Measurements from ENCODE around the gene MIAT.

The MIAT gene

DNA sequence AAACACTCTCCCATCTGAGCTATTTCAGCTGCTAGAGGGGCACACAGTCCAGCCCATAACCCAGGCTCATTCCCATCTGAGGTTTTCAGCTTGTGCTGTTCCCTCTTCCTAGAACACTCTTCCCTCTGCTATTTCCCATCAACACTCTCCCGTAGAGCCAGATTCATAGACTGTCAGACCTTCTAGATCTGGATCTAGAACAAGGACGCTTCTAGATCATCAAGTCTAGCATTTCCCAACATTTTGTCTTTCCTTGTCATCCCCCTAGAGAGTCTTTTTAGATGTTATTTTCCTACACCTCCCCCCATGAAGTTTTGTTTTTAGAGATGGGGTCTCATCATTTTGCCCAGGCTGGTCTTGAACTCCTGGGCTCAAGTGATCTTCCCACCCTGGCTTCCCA, 22.3 kb upstream of the MIAT start:
- H3K9ac ChIP-seq, result no peak overlapping the region
- H3K4me2 ChIP-seq (ENCODE audit: low read length), result no peak overlapping the region
- no peaks in the 10 kb centered on the region for H3K36me3 ChIP-seq (ENCODE audit: control insufficient read depth, insufficient read depth, low read length)
- H3K27me3 ChIP-seq (ENCODE audit: control insufficient read depth, insufficient read depth, low read length), result peaks cover 3% of the 10 kb centered on the region
- no peak overlapping the region for H2AFZ ChIP-seq
- no peaks in the 10 kb centered on the region for H3K4me1 ChIP-seq
- no peak overlapping the region for H3K4me3 ChIP-seq (ENCODE audit: low read depth, low read length)
- no peaks in the 10 kb centered on the region for H3K9me3 ChIP-seq (ENCODE audit: control insufficient read depth, low read length)
- no peak overlapping the region for H3K27ac ChIP-seq
- TF ChIP-seq, protein P1, sequence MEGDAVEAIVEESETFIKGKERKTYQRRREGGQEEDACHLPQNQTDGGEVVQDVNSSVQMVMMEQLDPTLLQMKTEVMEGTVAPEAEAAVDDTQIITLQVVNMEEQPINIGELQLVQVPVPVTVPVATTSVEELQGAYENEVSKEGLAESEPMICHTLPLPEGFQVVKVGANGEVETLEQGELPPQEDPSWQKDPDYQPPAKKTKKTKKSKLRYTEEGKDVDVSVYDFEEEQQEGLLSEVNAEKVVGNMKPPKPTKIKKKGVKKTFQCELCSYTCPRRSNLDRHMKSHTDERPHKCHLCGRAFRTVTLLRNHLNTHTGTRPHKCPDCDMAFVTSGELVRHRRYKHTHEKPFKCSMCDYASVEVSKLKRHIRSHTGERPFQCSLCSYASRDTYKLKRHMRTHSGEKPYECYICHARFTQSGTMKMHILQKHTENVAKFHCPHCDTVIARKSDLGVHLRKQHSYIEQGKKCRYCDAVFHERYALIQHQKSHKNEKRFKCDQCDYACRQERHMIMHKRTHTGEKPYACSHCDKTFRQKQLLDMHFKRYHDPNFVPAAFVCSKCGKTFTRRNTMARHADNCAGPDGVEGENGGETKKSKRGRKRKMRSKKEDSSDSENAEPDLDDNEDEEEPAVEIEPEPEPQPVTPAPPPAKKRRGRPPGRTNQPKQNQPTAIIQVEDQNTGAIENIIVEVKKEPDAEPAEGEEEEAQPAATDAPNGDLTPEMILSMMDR (IDR thresholded peaks at IDR 0.05), result no peak
- H3K79me2 ChIP-seq, result no peaks in the 10 kb centered on the region

- Histone ChIP-seq H3K27ac (no peak overlapping the region), H3K4me2 (ENCODE audit: low read length) (no peak overlapping the region), H3K9ac (no peak overlapping the region), H3K4me1 (no peaks in the 10 kb centered on the region), H3K36me3 (ENCODE audit: control insufficient read depth, insufficient read depth, low read length) (no peaks in the 10 kb centered on the region), H3K27me3 (ENCODE audit: control insufficient read depth, insufficient read depth, low read length) (peaks cover 3% of the 10 kb centered on the region), H3K79me2 (no peaks in the 10 kb centered on the region), H3K9me3 (ENCODE audit: control insufficient read depth, low read length) (no peaks in the 10 kb centered on the region), H3K4me3 (ENCODE audit: low read depth, low read length) (no peak overlapping the region), H2AFZ (no peak overlapping the region)
- TF ChIP-seq, protein P1 (IDR thresholded peaks at IDR 0.05), result no peak
Measured at GRCh38 chr22:26636296-26636695, 21.1 kb upstream of the MIAT start.

- Histone ChIP-seq H3K4me3 (ENCODE audit: low read depth, low read length) (no peak overlapping the region), H3K36me3 (ENCODE audit: control insufficient read depth, insufficient read depth, low read length) (no peaks in the 10 kb centered on the region), H3K9ac (no peak overlapping the region), H3K9me3 (ENCODE audit: control insufficient read depth, low read length) (no peaks in the 10 kb centered on the region), H3K27me3 (ENCODE audit: control insufficient read depth, insufficient read depth, low read length) (no peaks in the 10 kb centered on the region), H3K4me2 (ENCODE audit: low read length) (no peak overlapping the region), H3K27ac (no peak overlapping the region), H2AFZ (no peak overlapping the region), H3K4me1 (no peaks in the 10 kb centered on the region), H3K79me2 (no peaks in the 10 kb centered on the region)
- TF ChIP-seq, protein P1 (IDR thresholded peaks at IDR 0.05), result no peak
Measured at GRCh38 chr22:26642465-26643417, 14.6 kb upstream of the MIAT start.

- H2AFZ ChIP-seq, result no peak overlapping the region
- no peak overlapping the region for H3K9ac ChIP-seq
- no peak overlapping the region for H3K4me2 ChIP-seq (ENCODE audit: low read length)
- H3K4me1 ChIP-seq, result no peaks in the 10 kb centered on the region
- H3K27me3 ChIP-seq (ENCODE audit: control insufficient read depth, insufficient read depth, low read length), result no peaks in the 10 kb centered on the region
- TF ChIP-seq, protein P1 (IDR thresholded peaks at IDR 0.05), result no peak
- H3K36me3 ChIP-seq (ENCODE audit: control insufficient read depth, insufficient read depth, low read length), result no peaks in the 10 kb centered on the region
- no peak overlapping the region for H3K4me3 ChIP-seq (ENCODE audit: low read depth, low read length)
- no peak overlapping the region for H3K27ac ChIP-seq
- H3K9me3 ChIP-seq (ENCODE audit: control insufficient read depth, low read length), result no peaks in the 10 kb centered on the region
- H3K79me2 ChIP-seq, result no peaks in the 10 kb centered on the region
Measured at GRCh38 chr22:26643418-26644100, 13.8 kb upstream of the MIAT start.

Measured in parathyroid adenoma (tissue), 2 donors.